GM19452 (cell line): ENCODE data around the gene AKT1.
"Not testable (repeated sequence)": the region's sequence is repeated elsewhere in the genome, so short reads cannot be mapped to it uniquely, and the experiment has no call there.

Experiments used
- ATAC-seq: cut with Tn5 transposase; IDR thresholded peaks from one replicate; pipeline ENCODE4 v1.9.1; 2021; ENCODE audit not compliant: unreplicated experiment

Gene AKT1

GRCh38 chr14:104755621-104756020 is 39.9 kb downstream of the AKT1 start:
- no peak for ATAC-seq

GRCh38 chr14:104754213-104754851 is 41.2 kb downstream of the AKT1 start:
- no peak for ATAC-seq

- ATAC-seq = no peak
These were observed 41.9 kb downstream of the AKT1 start for GRCh38 chr14:104753528-104754212.

GRCh38 chr14:104752735-104753527 is 42.6 kb downstream of the AKT1 start, which contains the start of gene SIVA1:
Gene SIVA1, plus strand, starts transcription at chr14:104753147. Its CDS starts 55 bp downstream, at chr14:104753202.
- ATAC-seq = peak; percentile 90

GRCh38 chr14:104752423-104752734 is 43.2 kb downstream of the AKT1 start:
- ATAC-seq = peak; percentile 79

GRCh38 chr14:104751539-104752422 is 43.8 kb downstream of the AKT1 start:
- ATAC-seq = no peak

- not testable (repeated sequence) for ATAC-seq
These were observed 44.8 kb downstream of the AKT1 start for GRCh38 chr14:104750753-104751057.

- no peak for ATAC-seq
These were observed 45.3 kb downstream of the AKT1 start for GRCh38 chr14:104750056-104750752.

- ATAC-seq = no peak
These were observed 46.4 kb downstream of the AKT1 start for GRCh38 chr14:104749111-104749649.

- ATAC-seq = no peak
These were observed 47.7 kb downstream of the AKT1 start for GRCh38 chr14:104747876-104748275.

- ATAC-seq = no peak
These were observed 48.5 kb downstream of the AKT1 start for GRCh38 chr14:104746934-104747481.

GRCh38 chr14:104746071-104746545 is 49.4 kb downstream of the AKT1 start:
- ATAC-seq = no peak

- ATAC-seq = no peak
These were observed 50.1 kb downstream of the AKT1 start for GRCh38 chr14:104745431-104745830.

GRCh38 chr14:104744484-104744883 is 51.1 kb downstream of the AKT1 start:
- ATAC-seq = no peak

- ATAC-seq = no peak
These were observed 51.8 kb downstream of the AKT1 start for GRCh38 chr14:104743461-104744380.

- ATAC-seq = no peak
These were observed 52.7 kb downstream of the AKT1 start for GRCh38 chr14:104742586-104743455.

- ATAC-seq = no peak
These were observed 53.7 kb downstream of the AKT1 start for GRCh38 chr14:104741803-104742251.
